ENCODE data around the gene BOC. TPM values are rescaled to one million over a fixed set of nuclear protein-coding genes. Genes with fewer than 3 reads are reported as not detected.
"Not testable (repeated sequence)": the region's sequence is repeated elsewhere in the genome, so short reads cannot be mapped to it uniquely, and the experiment has no call there.

Gene BOC
- total RNA-seq, 1 experiment from 2014 or later = 0.07 TPM

- DNase-seq = no peak
- peaks cover 16% of the 10 kb centered on the region for H3K27me3 Mint-ChIP-seq (ENCODE audit: unreplicated experiment)
- no peak overlapping the region for H3K4me3 Mint-ChIP-seq (ENCODE audit: low read depth, unreplicated experiment)
- no peaks in the 10 kb centered on the region for H3K9me3 Mint-ChIP-seq (ENCODE audit: low read depth, unreplicated experiment)
- CTCF ChIA-PET = no interaction called here
- no peak overlapping the region for H3K27ac Mint-ChIP-seq (ENCODE audit: unreplicated experiment)
- no peaks in the 10 kb centered on the region for H3K4me1 Mint-ChIP-seq (ENCODE audit: low read depth, unreplicated experiment)
- BruUV-seq (replicated peaks) = no TSS peak
- no peak for TF ChIP-seq CTCF (IDR thresholded peaks at IDR 0.05; ENCODE audit: unreplicated experiment)
- intact Hi-C loops (cut with micrococcal nuclease; ENCODE audit: unreplicated experiment) = no loop called here
- H3K36me3 Mint-ChIP-seq (ENCODE audit: insufficient read depth, unreplicated experiment) = no peaks in the 10 kb centered on the region
Observed at GRCh38 chr3:113169891-113170452, 41.4 kb upstream of the BOC start.

GRCh38 chr3:113170771-113171170 lies 40.6 kb upstream of the BOC start:
- H3K27me3 Mint-ChIP-seq (ENCODE audit: unreplicated experiment) = peaks cover 16% of the 10 kb centered on the region
- H3K27ac Mint-ChIP-seq (ENCODE audit: unreplicated experiment) = no peak overlapping the region
- DNase-seq = no peak
- CTCF ChIA-PET = no interaction called here
- H3K9me3 Mint-ChIP-seq (ENCODE audit: low read depth, unreplicated experiment) = no peaks in the 10 kb centered on the region
- H3K4me3 Mint-ChIP-seq (ENCODE audit: low read depth, unreplicated experiment) = no peak overlapping the region
- H3K36me3 Mint-ChIP-seq (ENCODE audit: insufficient read depth, unreplicated experiment) = no peaks in the 10 kb centered on the region
- no peak for TF ChIP-seq CTCF (IDR thresholded peaks at IDR 0.05; ENCODE audit: unreplicated experiment)
- no TSS peak for BruUV-seq (replicated peaks)
- no peaks in the 10 kb centered on the region for H3K4me1 Mint-ChIP-seq (ENCODE audit: low read depth, unreplicated experiment)
- intact Hi-C loops (cut with micrococcal nuclease; ENCODE audit: unreplicated experiment) = no loop called here

- intact Hi-C loops (cut with micrococcal nuclease; ENCODE audit: unreplicated experiment); BruUV-seq (replicated peaks); H3K27ac Mint-ChIP-seq (ENCODE audit: unreplicated experiment); CTCF ChIA-PET; DNase-seq; H3K4me1 Mint-ChIP-seq (ENCODE audit: low read depth, unreplicated experiment); H3K9me3 Mint-ChIP-seq (ENCODE audit: low read depth, unreplicated experiment); H3K4me3 Mint-ChIP-seq (ENCODE audit: low read depth, unreplicated experiment); H3K36me3 Mint-ChIP-seq (ENCODE audit: insufficient read depth, unreplicated experiment): not testable (repeated sequence)
- H3K27me3 Mint-ChIP-seq (ENCODE audit: unreplicated experiment) = peaks cover 16% of the 10 kb centered on the region
Observed at GRCh38 chr3:113171675-113172300, 39.6 kb upstream of the BOC start.

GRCh38 chr3:113173102-113173501 lies 38.3 kb upstream of the BOC start:
- intact Hi-C loops (cut with micrococcal nuclease; ENCODE audit: unreplicated experiment) = no loop called here
- Mint-ChIP-seq H3K9me3 (ENCODE audit: low read depth, unreplicated experiment) (no peaks in the 10 kb centered on the region), H3K4me3 (ENCODE audit: low read depth, unreplicated experiment) (no peak overlapping the region), H3K4me1 (ENCODE audit: low read depth, unreplicated experiment) (no peaks in the 10 kb centered on the region), H3K27ac (ENCODE audit: unreplicated experiment) (no peak overlapping the region), H3K36me3 (ENCODE audit: insufficient read depth, unreplicated experiment) (no peaks in the 10 kb centered on the region), H3K27me3 (ENCODE audit: unreplicated experiment) (peaks cover 16% of the 10 kb centered on the region)
- no TSS peak for BruUV-seq (replicated peaks)
- TF ChIP-seq CTCF (IDR thresholded peaks at IDR 0.05; ENCODE audit: unreplicated experiment) = no peak
- no peak for DNase-seq
- CTCF ChIA-PET = no interaction called here

- Mint-ChIP-seq H3K4me3 (ENCODE audit: low read depth, unreplicated experiment) (no peak overlapping the region), H3K4me1 (ENCODE audit: low read depth, unreplicated experiment) (no peaks in the 10 kb centered on the region), H3K27me3 (ENCODE audit: unreplicated experiment) (peaks cover 16% of the 10 kb centered on the region), H3K27ac (ENCODE audit: unreplicated experiment) (no peak overlapping the region), H3K36me3 (ENCODE audit: insufficient read depth, unreplicated experiment) (no peaks in the 10 kb centered on the region), H3K9me3 (ENCODE audit: low read depth, unreplicated experiment) (no peaks in the 10 kb centered on the region)
- TF ChIP-seq CTCF (IDR thresholded peaks at IDR 0.05; ENCODE audit: unreplicated experiment) = no peak
- intact Hi-C loops (cut with micrococcal nuclease; ENCODE audit: unreplicated experiment) = no loop called here
- DNase-seq = no peak
- no TSS peak for BruUV-seq (replicated peaks)
- CTCF ChIA-PET = no interaction called here
Observed at GRCh38 chr3:113174304-113174703, 37.1 kb upstream of the BOC start.

All from Calu3 (cell line).